Gastroesophageal sphincter (tissue), 4 donors: Measurements from ENCODE around the gene PRICKLE4. TPM values are rescaled to one million over a fixed set of nuclear protein-coding genes. Genes with fewer than 3 reads are reported as not detected.

Experiments used
- ATAC-seq: fragments of 150-250 bp; one replicate; pipeline ENCODE4 v1.9.1; 2016; ENCODE audit warnings: mild to moderate bottlenecking, moderate library complexity
- H3K27ac ChIP-seq, 4 donors: fragments of 200-600 bp; sonication (generic) in 3 of 4; 1 replicate in 3 of 4; 2 replicates in 1 of 4; pipeline ENCODE4 v1.5.1; 2016 to 2019
- H3K27me3 ChIP-seq: fragments of 200-600 bp; sonication (generic); one replicate; pipeline ENCODE4 v1.5.1; 2019
- H3K36me3 ChIP-seq, 2 donors: fragments of 200-600 bp; sonication (generic); one replicate each; pipeline ENCODE4 v1.5.1; 2019; ENCODE audit warnings: control low read depth in 1 of 2
- H3K4me1 ChIP-seq, 3 donors: fragments of 200-600 bp; sonication (generic); 1 replicate in 2 of 3; 2 replicates in 1 of 3; pipeline ENCODE4 v1.5.1; 2016 to 2019; ENCODE audit warnings: control low read depth in 2 of 3
- H3K4me3 ChIP-seq, 2 donors: fragments of 200-600 bp; sonication (generic); one replicate each; pipeline ENCODE4 v1.5.1; 2019; ENCODE audit warnings: mild to moderate bottlenecking in 1 of 2, moderate library complexity in 1 of 2
- H3K9me3 ChIP-seq, 3 donors: fragments of 200-600 bp; sonication (generic); one replicate each; pipeline ENCODE4 v1.5.1; 2017 to 2019; ENCODE audit warnings: control low read depth in 2 of 3
- EP300 ChIP-seq: sonication (generic); formaldehyde crosslinking; IDR thresholded peaks from one replicate; pipeline ENCODE4 v1.6.1; 2017; ENCODE audit warnings: antibody characterized with exemption, mild to moderate bottlenecking
- POLR2A ChIP-seq, 2 donors: fragments of 450-650 bp; IDR thresholded peaks; one replicate each; pipeline ENCODE4 v1.6.1; 2017; ENCODE audit warnings: antibody characterized with exemption in 2 of 2, mild to moderate bottlenecking in 2 of 2, moderate library complexity in 1 of 2
- POLR2AphosphoS5 ChIP-seq: sonication (generic); formaldehyde crosslinking; IDR thresholded peaks from one replicate; pipeline ENCODE4 v1.6.1; 2017; ENCODE audit warnings: antibody characterized with exemption
- WGBS, 2 donors: methylation state at CpG; one replicate each; pipeline ENCODE4 v1.1.5; 2018; ENCODE audit warnings: low coverage in 1 of 2; 5-methylcytosine and 5-hydroxymethylcytosine counted together
- total RNA-seq, 4 donors: library from RNA; depleted of rRNA; stranded (reverse); fragments of >200 nt; gene quantifications; one replicate each; pipeline ENCODE4 v1.1.0, GENCODE V29; 2016
- TF ChIP-seq, protein P1 (sequence below), 4 experiments: fragments of 200-600 bp in 2 of 4; fragments of 450-650 bp in 2 of 4; sonication (generic) in 1 of 4; IDR thresholded peaks; one replicate each; pipeline ENCODE4 v1.5.1; 2017 to 2019; ENCODE audit warnings: antibody characterized with exemption in 4 of 4, mild to moderate bottlenecking in 2 of 4, moderate library complexity in 2 of 4

The PRICKLE4 gene
- total RNA-seq, 4 donors from 2014 or later, result 0.94 to 5.0 (median 2.3) TPM

DNA sequence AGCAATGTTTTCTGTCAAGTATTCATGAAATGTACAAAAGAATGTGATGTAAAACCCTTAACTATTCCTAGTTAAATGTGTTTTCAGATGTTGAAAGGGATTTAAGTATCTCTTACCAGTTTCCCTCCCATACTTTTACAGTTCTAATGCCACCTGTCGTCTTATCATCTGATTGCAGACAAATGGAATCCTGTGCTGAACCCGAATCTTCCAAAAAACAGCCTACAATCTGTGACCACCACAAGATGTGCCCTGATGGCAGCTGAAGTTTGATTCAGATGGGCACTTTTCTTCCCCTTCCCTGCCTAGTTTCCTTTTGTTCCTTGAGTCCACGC lies 8.8 kb downstream of the PRICKLE4 start:
- Histone ChIP-seq H3K9me3 (no peaks in the 10 kb centered on the region), H3K4me1 (peaks cover 0 to 32% (median 20%) of the 10 kb centered on the region in 3 donors), H3K4me3 (no peak overlapping the region), H3K27ac (no peak overlapping the region), H3K36me3 (peaks cover 0 to 62% of the 10 kb centered on the region in 2 donors), H3K27me3 (no peaks in the 10 kb centered on the region)
- WGBS, 2 donors, result 80 to 85% methylated on average over 3 of the region's 3 CpGs
- TF ChIP-seq POLR2A (IDR thresholded peaks at IDR 0.05) (no peak), POLR2AphosphoS5 (no peak), EP300 (no peak)
- TF ChIP-seq, protein P1, sequence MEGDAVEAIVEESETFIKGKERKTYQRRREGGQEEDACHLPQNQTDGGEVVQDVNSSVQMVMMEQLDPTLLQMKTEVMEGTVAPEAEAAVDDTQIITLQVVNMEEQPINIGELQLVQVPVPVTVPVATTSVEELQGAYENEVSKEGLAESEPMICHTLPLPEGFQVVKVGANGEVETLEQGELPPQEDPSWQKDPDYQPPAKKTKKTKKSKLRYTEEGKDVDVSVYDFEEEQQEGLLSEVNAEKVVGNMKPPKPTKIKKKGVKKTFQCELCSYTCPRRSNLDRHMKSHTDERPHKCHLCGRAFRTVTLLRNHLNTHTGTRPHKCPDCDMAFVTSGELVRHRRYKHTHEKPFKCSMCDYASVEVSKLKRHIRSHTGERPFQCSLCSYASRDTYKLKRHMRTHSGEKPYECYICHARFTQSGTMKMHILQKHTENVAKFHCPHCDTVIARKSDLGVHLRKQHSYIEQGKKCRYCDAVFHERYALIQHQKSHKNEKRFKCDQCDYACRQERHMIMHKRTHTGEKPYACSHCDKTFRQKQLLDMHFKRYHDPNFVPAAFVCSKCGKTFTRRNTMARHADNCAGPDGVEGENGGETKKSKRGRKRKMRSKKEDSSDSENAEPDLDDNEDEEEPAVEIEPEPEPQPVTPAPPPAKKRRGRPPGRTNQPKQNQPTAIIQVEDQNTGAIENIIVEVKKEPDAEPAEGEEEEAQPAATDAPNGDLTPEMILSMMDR (IDR thresholded peaks at IDR 0.05), result no peak
- ATAC-seq, result no peak

DNA sequence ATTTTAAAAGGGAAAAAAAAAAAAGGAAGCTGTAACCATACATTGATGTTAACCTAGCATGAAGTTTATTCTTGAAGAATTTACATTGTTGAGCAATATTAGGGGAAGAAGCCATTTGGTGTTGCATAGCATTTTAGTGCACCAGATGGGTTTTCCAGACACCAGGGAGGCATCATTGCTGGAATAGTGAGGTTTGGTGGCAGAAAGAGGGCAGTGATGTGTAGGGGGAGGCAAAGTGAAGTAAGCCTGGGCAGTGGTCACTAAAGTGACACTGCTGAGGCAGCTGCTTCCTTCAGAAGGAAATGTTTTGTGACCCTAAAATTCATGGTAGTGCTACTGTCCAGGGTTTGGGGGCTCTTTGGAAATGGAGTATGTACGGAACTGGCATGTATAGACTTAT lies 9.5 kb downstream of the PRICKLE4 start:
- H3K27me3 ChIP-seq, result no peaks in the 10 kb centered on the region
- WGBS, 2 donors, result 90 to 100% methylated on average over 1 of the region's 1 CpG
- peaks cover 0 to 68% of the 10 kb centered on the region in 2 donors for H3K36me3 ChIP-seq

DNA sequence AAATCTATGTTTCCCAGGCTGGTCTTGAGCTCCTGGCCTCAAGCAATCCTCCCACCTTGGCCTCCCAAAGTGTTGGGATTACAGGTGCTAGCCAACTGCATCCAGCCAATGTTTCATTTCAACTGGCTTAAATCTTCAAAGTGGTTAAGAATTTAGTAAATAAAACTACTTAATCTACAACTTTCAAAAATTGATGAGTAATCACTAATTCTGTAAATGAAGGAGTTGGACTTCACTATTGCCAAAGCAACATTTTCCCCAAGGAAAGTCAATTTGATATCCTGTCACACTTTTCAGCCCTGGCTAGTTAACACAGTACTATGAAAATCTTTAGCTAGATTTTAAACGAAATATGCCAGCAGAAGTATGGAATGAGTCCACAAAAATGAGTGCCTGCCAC lies 10.7 kb downstream of the PRICKLE4 start:
- WGBS, 2 donors, result 70% methylated on average over 1 of the region's 1 CpG
- no peak overlapping the region for H3K4me3 ChIP-seq
- H3K27me3 ChIP-seq, result no peaks in the 10 kb centered on the region
- peaks cover 0 to 75% of the 10 kb centered on the region in 2 donors for H3K36me3 ChIP-seq
- H3K27ac ChIP-seq, result no peak overlapping the region
- ATAC-seq, result no peak
- H3K9me3 ChIP-seq, result no peaks in the 10 kb centered on the region
- H3K4me1 ChIP-seq, result peaks cover 0 to 12% (median 8%) of the 10 kb centered on the region in 3 donors
- no peak for TF ChIP-seq EP300
- TF ChIP-seq POLR2AphosphoS5, result no peak
- TF ChIP-seq POLR2A (IDR thresholded peaks at IDR 0.05), result no peak
- TF ChIP-seq, protein P1 (IDR thresholded peaks at IDR 0.05), result no peak

More for the DNA sequence above, 9.5 kb downstream of the PRICKLE4 start:
- H3K4me1 ChIP-seq, result peaks cover 0 to 25% (median 20%) of the 10 kb centered on the region in 3 donors
- no peak overlapping the region for H3K27ac ChIP-seq
- ATAC-seq, result no peak
- TF ChIP-seq POLR2A (IDR thresholded peaks at IDR 0.05) (no peak), POLR2AphosphoS5 (no peak), EP300 (no peak)
- TF ChIP-seq, protein P1 (IDR thresholded peaks at IDR 0.05), result no peak
- no peaks in the 10 kb centered on the region for H3K9me3 ChIP-seq
- no peak overlapping the region for H3K4me3 ChIP-seq

DNA sequence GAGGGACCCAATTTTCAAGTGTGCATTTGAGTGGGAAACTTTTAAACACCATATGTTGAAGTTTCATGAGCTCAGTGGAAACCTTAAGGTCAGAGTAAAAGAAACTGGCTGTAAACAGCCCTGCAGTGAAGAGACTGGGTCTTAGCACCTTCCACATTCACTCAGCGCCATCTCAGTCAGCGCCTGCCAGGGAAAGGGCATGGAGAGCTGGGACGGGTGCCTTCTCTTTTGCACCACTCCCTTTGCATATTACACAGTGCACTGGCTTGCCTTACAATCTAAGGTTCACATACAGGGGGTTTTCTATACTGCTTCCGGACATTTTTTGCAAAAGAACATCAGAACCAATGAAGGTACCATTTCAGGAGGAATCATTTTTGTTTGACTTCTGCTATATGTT lies 11.4 kb downstream of the PRICKLE4 start:
- peaks cover 0 to 82% of the 10 kb centered on the region in 2 donors for H3K36me3 ChIP-seq
- peaks cover 0 to 11% (median 8%) of the 10 kb centered on the region in 3 donors for H3K4me1 ChIP-seq
- WGBS, 2 donors, result 83% methylated on average over 4 of the region's 4 CpGs; no CpG with 5 or more reads in 1 of the 2 donors
- no peak for TF ChIP-seq EP300
- TF ChIP-seq, protein P1 (IDR thresholded peaks at IDR 0.05), result no peak
- TF ChIP-seq POLR2A (IDR thresholded peaks at IDR 0.05), result no peak
- TF ChIP-seq POLR2AphosphoS5, result no peak
- no peaks in the 10 kb centered on the region for H3K9me3 ChIP-seq
- no peak overlapping the region for H3K4me3 ChIP-seq
- no peak for ATAC-seq
- no peaks in the 10 kb centered on the region for H3K27me3 ChIP-seq
- no peak overlapping the region for H3K27ac ChIP-seq

DNA sequence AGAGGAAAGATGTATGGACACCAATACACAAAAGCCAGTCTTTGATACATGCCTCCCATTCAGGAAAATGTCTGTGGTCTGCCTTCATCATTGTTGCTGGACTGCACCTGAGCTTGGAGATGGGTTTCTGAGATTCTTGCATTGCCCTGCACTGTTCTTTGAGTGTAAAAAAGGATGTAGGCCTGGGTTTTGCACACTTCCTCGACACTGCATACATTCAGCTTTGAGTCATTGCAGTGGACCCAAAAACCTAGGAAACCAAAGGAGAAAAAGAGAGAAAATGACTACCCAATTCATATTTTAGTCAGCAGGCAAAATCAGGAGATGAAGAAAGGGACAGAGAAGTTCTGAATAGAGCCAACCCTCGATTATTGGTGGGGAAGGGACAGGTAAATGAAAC lies 15.9 kb downstream of the PRICKLE4 start:
- H3K27me3 ChIP-seq, result no peaks in the 10 kb centered on the region
- H3K4me1 ChIP-seq, result no peaks in the 10 kb centered on the region
- ATAC-seq, result no peak
- H3K36me3 ChIP-seq, result peaks cover 0 to 77% of the 10 kb centered on the region in 2 donors
- H3K4me3 ChIP-seq, result no peak overlapping the region
- no peak overlapping the region for H3K27ac ChIP-seq
- TF ChIP-seq POLR2A (IDR thresholded peaks at IDR 0.05) (no peak), POLR2AphosphoS5 (no peak), EP300 (no peak)
- WGBS, 2 donors, result 75 to 88% methylated on average over 2 of the region's 2 CpGs
- no peaks in the 10 kb centered on the region for H3K9me3 ChIP-seq
